ENCODE measurements around the gene LASP1.

GRCh38 chr17:38861399-38861843, 8.4 kb upstream of the LASP1 start:
- TF ChIP-seq CTCF (IDR thresholded peaks at IDR 0.05; ENCODE audit: insufficient read depth, low read length) (no peak), POLR2AphosphoS5 (IDR thresholded peaks at IDR 0.05; ENCODE audit: low read depth) (no peak), REST (IDR thresholded peaks at IDR 0.05; ENCODE audit: insufficient replicate concordance, low read depth) (no peak), SPI1 (IDR thresholded peaks at IDR 0.05; ENCODE audit: borderline replicate concordance, low read depth) (no peak)
